CD14-positive monocyte (primary cell): ENCODE measurements around the gene SGO1. TPM values are rescaled to one million over a fixed set of nuclear protein-coding genes. Genes with fewer than 3 reads are reported as not detected.

Source experiments
- DNase-seq, 3 donors: peaks; one replicate each; pipeline ENCODE4 v3.0.0-alpha.2; 2011 to 2022
- H2AFZ ChIP-seq: 2 replicates; pipeline ENCODE4 v1.6.0; 2012; ENCODE audit warnings: mild to moderate bottlenecking, low read depth, low read length, inconsistent platforms; ENCODE audit not compliant: insufficient read depth, poor library complexity, severe bottlenecking
- H3K27ac ChIP-seq, 2 donors: 1 replicate in 1 of 2; 2 replicates in 1 of 2; pipeline ENCODE4 v1.5.1; 2012 to 2013; ENCODE audit warnings: low read length in 2 of 2, control low read depth in 1 of 2, inconsistent platforms in 1 of 2, low read depth in 1 of 2, mild to moderate bottlenecking in 1 of 2
- H3K27me3 ChIP-seq, 2 donors: one replicate each; pipeline versions ENCODE4 v1.6.0 to v1.6.1; 2011 to 2013; ENCODE audit warnings: low read length in 2 of 2; ENCODE audit not compliant: control insufficient read depth in 2 of 2, insufficient read depth in 2 of 2
- H3K36me3 ChIP-seq, 2 donors: replicated peaks in 1 of 2; 1 replicate in 1 of 2; 2 replicates in 1 of 2; pipeline versions ENCODE4 v1.5.1 to v1.6.1; 2012 to 2013; ENCODE audit warnings: low read length in 2 of 2, control low read depth in 1 of 2, inconsistent platforms in 1 of 2, mild to moderate bottlenecking in 1 of 2; ENCODE audit not compliant: insufficient read depth in 2 of 2, control insufficient read depth in 1 of 2
- H3K4me1 ChIP-seq, 2 donors: 1 replicate in 1 of 2; 2 replicates in 1 of 2; pipeline versions ENCODE4 v1.5.1 to v1.6.1; 2012 to 2013; ENCODE audit warnings: low read length in 2 of 2, control low read depth in 1 of 2, inconsistent platforms in 1 of 2, mild to moderate bottlenecking in 1 of 2, moderate library complexity in 1 of 2; ENCODE audit not compliant: insufficient read depth in 2 of 2, control insufficient read depth in 1 of 2
- H3K4me2 ChIP-seq: replicated peaks from 2 replicates; pipeline ENCODE3; 2012; ENCODE audit warnings: low read length, moderate library complexity, mild to moderate bottlenecking; ENCODE audit not compliant: poor library complexity, severe bottlenecking; ENCODE audit errors: extremely low read depth
- H3K4me3 ChIP-seq, 3 experiments: fragments of 200-600 bp in 1 of 3; sonication (generic) in 1 of 3; replicated peaks in 1 of 3; 1 replicate in 2 of 3; 2 replicates in 1 of 3; pipeline ENCODE4 v1.5.1; 2011 to 2013; ENCODE audit warnings: low read length in 3 of 3, mild to moderate bottlenecking in 3 of 3, control low read depth in 2 of 3, low read depth in 2 of 3, inconsistent platforms in 1 of 3, moderate library complexity in 1 of 3
- H3K79me2 ChIP-seq: 2 replicates; pipeline ENCODE4 v1.6.0; 2012; ENCODE audit warnings: mild to moderate bottlenecking, control low read depth, inconsistent platforms, low read length, moderate library complexity; ENCODE audit not compliant: insufficient read depth
- H3K9ac ChIP-seq: 2 replicates; pipeline ENCODE4 v1.6.0; 2017; ENCODE audit warnings: low read length, mild to moderate bottlenecking; ENCODE audit not compliant: insufficient read depth, poor library complexity, severe bottlenecking
- H3K9me3 ChIP-seq, 2 donors: replicated peaks in 1 of 2; 1 replicate in 1 of 2; 2 replicates in 1 of 2; pipeline versions ENCODE4 v1.5.1 to v1.6.1; 2012 to 2013; ENCODE audit warnings: low read length in 2 of 2, control low read depth in 1 of 2; ENCODE audit not compliant: control insufficient read depth in 1 of 2, insufficient read depth in 1 of 2
- H4K20me1 ChIP-seq: 2 replicates; pipeline ENCODE4 v1.6.0; 2012; ENCODE audit warnings: mild to moderate bottlenecking, low read length, control low read depth, moderate library complexity; ENCODE audit not compliant: insufficient read depth
- H3K27ac Mint-ChIP-seq, 7 donors: one replicate each; pipeline ENCODE4 v1.8.0; 2020; ENCODE audit warnings: mild to moderate bottlenecking in 7 of 7, mixed read lengths in 7 of 7, moderate library complexity in 6 of 7, inconsistent platforms in 2 of 7
- H3K27me3 Mint-ChIP-seq, 3 donors: one replicate each; pipeline ENCODE4 v1.8.0; 2021 to 2022; ENCODE audit warnings: low read depth in 3 of 3, mild to moderate bottlenecking in 3 of 3, mixed read lengths in 3 of 3, moderate library complexity in 3 of 3, inconsistent platforms in 1 of 3
- H3K36me3 Mint-ChIP-seq, 2 donors: one replicate each; pipeline ENCODE4 v1.8.0; 2020; ENCODE audit warnings: mixed read lengths in 2 of 2, inconsistent platforms in 1 of 2, mild to moderate bottlenecking in 1 of 2
- H3K4me1 Mint-ChIP-seq: one replicate; pipeline ENCODE4 v1.8.0; 2020; ENCODE audit warnings: mild to moderate bottlenecking, mixed read lengths
- H3K4me3 Mint-ChIP-seq, 2 donors: one replicate each; pipeline ENCODE4 v1.8.0; 2020; ENCODE audit warnings: mild to moderate bottlenecking in 2 of 2, mixed read lengths in 2 of 2, moderate library complexity in 1 of 2
- H3K9me3 Mint-ChIP-seq, 7 donors: one replicate each; pipeline ENCODE4 v1.8.0; 2020 to 2022; ENCODE audit warnings: mixed read lengths in 7 of 7, mild to moderate bottlenecking in 6 of 7, moderate library complexity in 6 of 7, inconsistent platforms in 2 of 7
- WGBS: methylation state at CpG from one replicate; pipeline ENCODE4 v1.1.5; 2013; ENCODE audit warnings: missing lambda C conversion rate; ENCODE audit not compliant: insufficient coverage; 5-methylcytosine and 5-hydroxymethylcytosine counted together
- intact Hi-C, 2 donors: fragments of 100-400 bp; cut with micrococcal nuclease; formaldehyde crosslinking; loops; one replicate each; pipeline versions ENCODE4 v1.15.0 to v1.15.1; 2023
- polyA plus RNA-seq, 3 donors: library from polyadenylated mRNA; depleted of rRNA in 1 of 3; unstranded in 2 of 3; stranded (reverse) in 1 of 3; fragments of 300-500 nt in 2 of 3; fragments of >200 nt in 1 of 3; fragmentation: Illumina TruSeq in 2 of 3; gene quantifications; 1 replicate in 2 of 3; 2 replicates in 1 of 3; pipeline ENCODE4 v1.2.3, GENCODE V29; 2012 to 2021
- TF ChIP-seq, protein P1 (sequence below): fragments of 200-600 bp; IDR thresholded peaks from one replicate; pipeline ENCODE4 v1.8.0; 2022; ENCODE audit warnings: antibody characterized with exemption, mild to moderate bottlenecking

The SGO1 gene
- polyA plus RNA-seq, 3 donors = 0.07 to 0.42 (median 0.15) TPM

GRCh38 chr3:20197775-20198174 lies 11.8 kb upstream of the SGO1 start:
- no peaks in the 10 kb centered on the region for H3K36me3 ChIP-seq
- H3K27me3 ChIP-seq = no peaks in the 10 kb centered on the region
- no peaks in the 10 kb centered on the region for H4K20me1 ChIP-seq
- TF ChIP-seq, protein P1, sequence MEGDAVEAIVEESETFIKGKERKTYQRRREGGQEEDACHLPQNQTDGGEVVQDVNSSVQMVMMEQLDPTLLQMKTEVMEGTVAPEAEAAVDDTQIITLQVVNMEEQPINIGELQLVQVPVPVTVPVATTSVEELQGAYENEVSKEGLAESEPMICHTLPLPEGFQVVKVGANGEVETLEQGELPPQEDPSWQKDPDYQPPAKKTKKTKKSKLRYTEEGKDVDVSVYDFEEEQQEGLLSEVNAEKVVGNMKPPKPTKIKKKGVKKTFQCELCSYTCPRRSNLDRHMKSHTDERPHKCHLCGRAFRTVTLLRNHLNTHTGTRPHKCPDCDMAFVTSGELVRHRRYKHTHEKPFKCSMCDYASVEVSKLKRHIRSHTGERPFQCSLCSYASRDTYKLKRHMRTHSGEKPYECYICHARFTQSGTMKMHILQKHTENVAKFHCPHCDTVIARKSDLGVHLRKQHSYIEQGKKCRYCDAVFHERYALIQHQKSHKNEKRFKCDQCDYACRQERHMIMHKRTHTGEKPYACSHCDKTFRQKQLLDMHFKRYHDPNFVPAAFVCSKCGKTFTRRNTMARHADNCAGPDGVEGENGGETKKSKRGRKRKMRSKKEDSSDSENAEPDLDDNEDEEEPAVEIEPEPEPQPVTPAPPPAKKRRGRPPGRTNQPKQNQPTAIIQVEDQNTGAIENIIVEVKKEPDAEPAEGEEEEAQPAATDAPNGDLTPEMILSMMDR = no peak
- H3K4me1 Mint-ChIP-seq = peaks cover 3% of the 10 kb centered on the region
- no peak overlapping the region for H3K4me3 Mint-ChIP-seq
- H3K9ac ChIP-seq = no peak overlapping the region
- intact Hi-C loops = no loop called here
- peaks cover 0 to 2% (median 0%) of the 10 kb centered on the region in 7 donors for H3K9me3 Mint-ChIP-seq
- no peak overlapping the region for H2AFZ ChIP-seq
- H3K79me2 ChIP-seq = no peaks in the 10 kb centered on the region
- peaks cover 0 to 1% (median 0%) of the 10 kb centered on the region in 3 donors for H3K27me3 Mint-ChIP-seq
- H3K27ac ChIP-seq = no peak overlapping the region
- no peaks in the 10 kb centered on the region for H3K36me3 Mint-ChIP-seq
- no peak overlapping the region for H3K4me3 ChIP-seq
- DNase-seq = no peak
- 97% methylated on average over 2 of the region's 3 CpGs for WGBS
- H3K27ac Mint-ChIP-seq = no peak overlapping the region
- H3K9me3 ChIP-seq = no peaks in the 10 kb centered on the region
- H3K4me1 ChIP-seq = no peaks in the 10 kb centered on the region
- no peak overlapping the region for H3K4me2 ChIP-seq

GRCh38 chr3:20194793-20195460 lies 8.9 kb upstream of the SGO1 start:
- Histone ChIP-seq H3K79me2 (no peaks in the 10 kb centered on the region), H4K20me1 (no peaks in the 10 kb centered on the region), H3K36me3 (no peaks in the 10 kb centered on the region), H3K27ac (no peak overlapping the region), H3K4me3 (no peak overlapping the region), H3K4me1 (no peaks in the 10 kb centered on the region), H3K4me2 (no peak overlapping the region), H2AFZ (no peak overlapping the region), H3K9me3 (no peaks in the 10 kb centered on the region), H3K9ac (no peak overlapping the region), H3K27me3 (no peaks in the 10 kb centered on the region)
- WGBS = 90% methylated on average over 4 of the region's 7 CpGs
- TF ChIP-seq, protein P1 = no peak
- H3K27me3 Mint-ChIP-seq = peaks cover 0 to 3% (median 1%) of the 10 kb centered on the region in 3 donors
- DNase-seq = no peak
- peaks cover 3% of the 10 kb centered on the region for H3K4me1 Mint-ChIP-seq
- intact Hi-C loops = no loop called here
- peak overlapping the region in 1 of 7 donors; percentile 55 for H3K27ac Mint-ChIP-seq
- no peaks in the 10 kb centered on the region for H3K36me3 Mint-ChIP-seq
- H3K4me3 Mint-ChIP-seq = no peak overlapping the region
- peaks cover 0 to 2% (median 0%) of the 10 kb centered on the region in 7 donors for H3K9me3 Mint-ChIP-seq
